ENCODE results near the gene NCOA5.
A peak's percentile ranks its signal among the peaks of the same experiment; 100 is the strongest.

NCOA5 gene

GRCh38 chr20:46011631-46012482, 77.9 kb downstream of the NCOA5 start:
- DNase-seq, result peak; percentile 94
